Measurements from ENCODE around the gene KRTAP10-11. TPM values are rescaled to one million over a fixed set of nuclear protein-coding genes. Genes with fewer than 3 reads are reported as not detected.

Gene KRTAP10-11
- total RNA-seq, 1 experiment from 2014 or later = not detected

DNA sequence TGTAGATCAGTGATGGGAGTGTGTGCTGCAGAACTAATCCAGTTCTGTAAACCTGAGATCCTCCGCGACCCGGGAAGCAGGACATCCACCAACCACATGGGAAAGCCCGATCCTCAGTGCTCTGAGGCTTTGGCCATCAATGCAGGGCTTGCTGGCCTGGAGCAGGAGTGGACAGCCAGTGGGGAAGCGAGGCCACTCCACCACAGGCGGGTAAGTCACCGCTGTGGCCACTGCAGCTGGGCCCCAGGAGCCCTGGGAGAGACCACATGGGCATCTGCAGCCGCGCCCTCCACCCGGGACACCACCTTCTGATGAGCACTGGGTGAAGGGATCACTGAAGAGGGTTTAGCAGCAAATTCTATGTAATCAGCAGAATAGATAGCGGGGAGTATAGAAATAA lies 34.9 kb downstream of the KRTAP10-11 start:
- Mint-ChIP-seq H3K27me3 (ENCODE audit: low read depth) (peaks cover 5% of the 10 kb centered on the region; the same call in 1 of the 2 replicates), H3K4me3 (no peak overlapping the region), H3K36me3 (no peaks in the 10 kb centered on the region), H3K27ac (no peak overlapping the region), H3K4me1 (peaks cover 3% of the 10 kb centered on the region), H3K9me3 (no peaks in the 10 kb centered on the region)
- TF ChIP-seq, protein P1, sequence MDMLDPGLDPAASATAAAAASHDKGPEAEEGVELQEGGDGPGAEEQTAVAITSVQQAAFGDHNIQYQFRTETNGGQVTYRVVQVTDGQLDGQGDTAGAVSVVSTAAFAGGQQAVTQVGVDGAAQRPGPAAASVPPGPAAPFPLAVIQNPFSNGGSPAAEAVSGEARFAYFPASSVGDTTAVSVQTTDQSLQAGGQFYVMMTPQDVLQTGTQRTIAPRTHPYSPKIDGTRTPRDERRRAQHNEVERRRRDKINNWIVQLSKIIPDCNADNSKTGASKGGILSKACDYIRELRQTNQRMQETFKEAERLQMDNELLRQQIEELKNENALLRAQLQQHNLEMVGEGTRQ (CRISPR knock-in tag; IDR thresholded peaks at IDR 0.05) = no peak
- no peak for TF ChIP-seq ZNF396 (CRISPR knock-in tag; IDR thresholded peaks at IDR 0.05; ENCODE audit: borderline replicate concordance)
- ChIA-PET CTCF (no interaction called here), POLR2A (no interaction called here)
- ATAC-seq (no peak), DNase-seq (ENCODE audit: low spot score) (no peak)

DNA sequence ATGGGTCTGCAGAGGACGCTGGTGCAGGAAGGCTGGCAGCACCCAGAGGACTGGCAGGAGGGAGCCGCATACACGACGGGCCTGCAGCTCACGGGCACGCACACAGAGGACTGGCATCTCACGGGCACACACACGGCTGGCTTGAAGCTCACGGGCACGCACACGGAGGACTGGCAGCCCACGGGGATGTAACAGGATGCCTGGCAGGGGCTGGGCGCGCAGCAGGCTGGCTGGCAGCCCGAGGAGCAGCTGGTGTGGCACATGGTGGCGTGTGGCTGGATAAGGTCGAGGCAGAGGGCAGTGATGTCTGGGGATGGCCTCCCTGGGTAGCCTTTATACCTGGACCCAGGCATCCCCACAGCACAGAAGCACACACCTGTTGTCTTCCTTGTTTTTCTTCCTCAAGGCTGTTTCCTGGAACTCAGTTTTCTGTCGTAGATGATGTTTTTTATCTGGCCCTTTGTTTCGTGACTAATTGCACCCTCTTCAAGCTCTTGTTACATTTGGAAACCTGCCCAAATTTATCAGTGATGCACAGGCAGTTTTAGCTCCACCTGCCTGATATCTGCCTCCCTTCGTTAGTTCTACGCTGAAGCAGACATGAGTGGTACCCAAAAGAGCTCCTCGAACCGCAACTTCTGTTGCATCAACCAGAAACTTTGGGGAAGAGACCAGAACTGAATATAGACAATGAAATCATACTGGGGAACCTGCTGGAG lies 35.8 kb downstream of the KRTAP10-11 start, which contains the start of gene KRTAP12-1:
Gene KRTAP12-1, minus strand, starts transcription at position 303 of the 719 bp plus-strand sequence. Its CDS starts 40 bp downstream, at position 263.
- CTCF ChIA-PET = no interaction called here
- Mint-ChIP-seq H3K9me3 (no peaks in the 10 kb centered on the region), H3K27me3 (ENCODE audit: low read depth) (peaks cover 6% of the 10 kb centered on the region; the same call in 1 of the 2 replicates), H3K36me3 (no peaks in the 10 kb centered on the region), H3K27ac (no peak within 1 kb of the TSS), H3K4me1 (peaks cover 9% of the 10 kb centered on the region), H3K4me3 (no peak within 1 kb of the TSS)
- ATAC-seq = no peak
- TF ChIP-seq TP53 (CRISPR knock-in tag; IDR thresholded peaks at IDR 0.05) = no peak
- TF ChIP-seq, protein P2, sequence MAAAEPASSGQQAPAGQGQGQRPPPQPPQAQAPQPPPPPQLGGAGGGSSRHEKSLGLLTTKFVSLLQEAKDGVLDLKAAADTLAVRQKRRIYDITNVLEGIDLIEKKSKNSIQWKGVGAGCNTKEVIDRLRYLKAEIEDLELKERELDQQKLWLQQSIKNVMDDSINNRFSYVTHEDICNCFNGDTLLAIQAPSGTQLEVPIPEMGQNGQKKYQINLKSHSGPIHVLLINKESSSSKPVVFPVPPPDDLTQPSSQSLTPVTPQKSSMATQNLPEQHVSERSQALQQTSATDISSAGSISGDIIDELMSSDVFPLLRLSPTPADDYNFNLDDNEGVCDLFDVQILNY (CRISPR knock-in tag; IDR thresholded peaks at IDR 0.05) = no peak
- no peak for TF ChIP-seq ELF4 (CRISPR knock-in tag; IDR thresholded peaks at IDR 0.05; ENCODE audit: low read depth)
- TF ChIP-seq RELA (CRISPR knock-in tag; IDR thresholded peaks at IDR 0.05; ENCODE audit: borderline replicate concordance) = no peak
- TF ChIP-seq ZNF396 (CRISPR knock-in tag; IDR thresholded peaks at IDR 0.05; ENCODE audit: borderline replicate concordance) = no peak
- TF ChIP-seq ZBTB21 (CRISPR knock-in tag; IDR thresholded peaks at IDR 0.05; ENCODE audit: borderline replicate concordance) = no peak
- TF ChIP-seq, protein P3, sequence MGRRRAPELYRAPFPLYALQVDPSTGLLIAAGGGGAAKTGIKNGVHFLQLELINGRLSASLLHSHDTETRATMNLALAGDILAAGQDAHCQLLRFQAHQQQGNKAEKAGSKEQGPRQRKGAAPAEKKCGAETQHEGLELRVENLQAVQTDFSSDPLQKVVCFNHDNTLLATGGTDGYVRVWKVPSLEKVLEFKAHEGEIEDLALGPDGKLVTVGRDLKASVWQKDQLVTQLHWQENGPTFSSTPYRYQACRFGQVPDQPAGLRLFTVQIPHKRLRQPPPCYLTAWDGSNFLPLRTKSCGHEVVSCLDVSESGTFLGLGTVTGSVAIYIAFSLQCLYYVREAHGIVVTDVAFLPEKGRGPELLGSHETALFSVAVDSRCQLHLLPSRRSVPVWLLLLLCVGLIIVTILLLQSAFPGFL (CRISPR knock-in tag; IDR thresholded peaks at IDR 0.05; ENCODE audit: borderline replicate concordance) = no peak
- TF ChIP-seq, protein P4, sequence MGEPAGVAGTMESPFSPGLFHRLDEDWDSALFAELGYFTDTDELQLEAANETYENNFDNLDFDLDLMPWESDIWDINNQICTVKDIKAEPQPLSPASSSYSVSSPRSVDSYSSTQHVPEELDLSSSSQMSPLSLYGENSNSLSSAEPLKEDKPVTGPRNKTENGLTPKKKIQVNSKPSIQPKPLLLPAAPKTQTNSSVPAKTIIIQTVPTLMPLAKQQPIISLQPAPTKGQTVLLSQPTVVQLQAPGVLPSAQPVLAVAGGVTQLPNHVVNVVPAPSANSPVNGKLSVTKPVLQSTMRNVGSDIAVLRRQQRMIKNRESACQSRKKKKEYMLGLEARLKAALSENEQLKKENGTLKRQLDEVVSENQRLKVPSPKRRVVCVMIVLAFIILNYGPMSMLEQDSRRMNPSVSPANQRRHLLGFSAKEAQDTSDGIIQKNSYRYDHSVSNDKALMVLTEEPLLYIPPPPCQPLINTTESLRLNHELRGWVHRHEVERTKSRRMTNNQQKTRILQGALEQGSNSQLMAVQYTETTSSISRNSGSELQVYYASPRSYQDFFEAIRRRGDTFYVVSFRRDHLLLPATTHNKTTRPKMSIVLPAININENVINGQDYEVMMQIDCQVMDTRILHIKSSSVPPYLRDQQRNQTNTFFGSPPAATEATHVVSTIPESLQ (CRISPR knock-in tag; IDR thresholded peaks at IDR 0.05) = no peak
- no peak for TF ChIP-seq FOXJ3 (CRISPR knock-in tag; IDR thresholded peaks at IDR 0.05; ENCODE audit: borderline replicate concordance)
- POLR2A ChIA-PET = no interaction called here
- DNase-seq (ENCODE audit: low spot score) = no peak

DNA sequence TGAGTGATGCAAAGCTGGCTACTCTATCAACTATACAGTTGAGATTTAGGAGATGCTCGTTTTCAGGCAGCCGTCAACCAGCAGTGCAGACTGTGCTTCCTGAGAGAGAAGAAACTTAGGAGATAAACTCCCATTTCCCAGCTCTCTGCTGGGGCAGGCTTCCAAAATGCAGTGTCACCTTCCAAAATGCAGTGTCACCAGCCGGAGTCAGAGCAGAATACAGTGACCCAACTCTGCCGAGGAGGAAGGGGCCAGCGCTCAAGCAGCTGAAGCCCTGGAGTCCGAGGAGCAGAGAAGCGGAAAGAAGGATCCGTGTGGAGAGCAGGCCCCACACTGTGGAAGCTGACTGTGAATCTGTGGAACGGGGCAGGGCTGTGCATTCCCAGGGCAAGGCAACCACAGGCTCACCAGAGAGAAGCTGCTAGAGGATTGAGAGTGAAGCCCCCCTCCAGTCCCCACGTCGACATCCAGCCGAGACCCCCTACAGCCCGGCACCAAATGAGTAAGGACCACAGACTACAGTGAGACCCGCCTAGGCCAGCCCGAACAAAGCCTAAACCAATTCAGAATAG lies 36.5 kb downstream of the KRTAP10-11 start:
- no peaks in the 10 kb centered on the region for H3K9me3 Mint-ChIP-seq
- peaks cover 16% of the 10 kb centered on the region for H3K4me1 Mint-ChIP-seq
- ChIA-PET POLR2A (no interaction called here), CTCF (no interaction called here)
- TF ChIP-seq ZNF121 (CRISPR knock-in tag; IDR thresholded peaks at IDR 0.05) = 0 out of 2 replicates have a peak, but pooled peaks have one; percentile 15
- no peak for TF ChIP-seq RELA (CRISPR knock-in tag; IDR thresholded peaks at IDR 0.05; ENCODE audit: borderline replicate concordance)
- TF ChIP-seq FOXK1 (CRISPR knock-in tag; IDR thresholded peaks at IDR 0.05) = no peak
- TF ChIP-seq, protein P5, sequence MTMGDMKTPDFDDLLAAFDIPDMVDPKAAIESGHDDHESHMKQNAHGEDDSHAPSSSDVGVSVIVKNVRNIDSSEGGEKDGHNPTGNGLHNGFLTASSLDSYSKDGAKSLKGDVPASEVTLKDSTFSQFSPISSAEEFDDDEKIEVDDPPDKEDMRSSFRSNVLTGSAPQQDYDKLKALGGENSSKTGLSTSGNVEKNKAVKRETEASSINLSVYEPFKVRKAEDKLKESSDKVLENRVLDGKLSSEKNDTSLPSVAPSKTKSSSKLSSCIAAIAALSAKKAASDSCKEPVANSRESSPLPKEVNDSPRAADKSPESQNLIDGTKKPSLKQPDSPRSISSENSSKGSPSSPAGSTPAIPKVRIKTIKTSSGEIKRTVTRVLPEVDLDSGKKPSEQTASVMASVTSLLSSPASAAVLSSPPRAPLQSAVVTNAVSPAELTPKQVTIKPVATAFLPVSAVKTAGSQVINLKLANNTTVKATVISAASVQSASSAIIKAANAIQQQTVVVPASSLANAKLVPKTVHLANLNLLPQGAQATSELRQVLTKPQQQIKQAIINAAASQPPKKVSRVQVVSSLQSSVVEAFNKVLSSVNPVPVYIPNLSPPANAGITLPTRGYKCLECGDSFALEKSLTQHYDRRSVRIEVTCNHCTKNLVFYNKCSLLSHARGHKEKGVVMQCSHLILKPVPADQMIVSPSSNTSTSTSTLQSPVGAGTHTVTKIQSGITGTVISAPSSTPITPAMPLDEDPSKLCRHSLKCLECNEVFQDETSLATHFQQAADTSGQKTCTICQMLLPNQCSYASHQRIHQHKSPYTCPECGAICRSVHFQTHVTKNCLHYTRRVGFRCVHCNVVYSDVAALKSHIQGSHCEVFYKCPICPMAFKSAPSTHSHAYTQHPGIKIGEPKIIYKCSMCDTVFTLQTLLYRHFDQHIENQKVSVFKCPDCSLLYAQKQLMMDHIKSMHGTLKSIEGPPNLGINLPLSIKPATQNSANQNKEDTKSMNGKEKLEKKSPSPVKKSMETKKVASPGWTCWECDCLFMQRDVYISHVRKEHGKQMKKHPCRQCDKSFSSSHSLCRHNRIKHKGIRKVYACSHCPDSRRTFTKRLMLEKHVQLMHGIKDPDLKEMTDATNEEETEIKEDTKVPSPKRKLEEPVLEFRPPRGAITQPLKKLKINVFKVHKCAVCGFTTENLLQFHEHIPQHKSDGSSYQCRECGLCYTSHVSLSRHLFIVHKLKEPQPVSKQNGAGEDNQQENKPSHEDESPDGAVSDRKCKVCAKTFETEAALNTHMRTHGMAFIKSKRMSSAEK (CRISPR knock-in tag; IDR thresholded peaks at IDR 0.05; ENCODE audit: borderline replicate concordance) = no peak
- TF ChIP-seq GTF2I (CRISPR knock-in tag; conservative IDR thresholded peaks at IDR 0.05) = no peak
- TF ChIP-seq, protein P6, sequence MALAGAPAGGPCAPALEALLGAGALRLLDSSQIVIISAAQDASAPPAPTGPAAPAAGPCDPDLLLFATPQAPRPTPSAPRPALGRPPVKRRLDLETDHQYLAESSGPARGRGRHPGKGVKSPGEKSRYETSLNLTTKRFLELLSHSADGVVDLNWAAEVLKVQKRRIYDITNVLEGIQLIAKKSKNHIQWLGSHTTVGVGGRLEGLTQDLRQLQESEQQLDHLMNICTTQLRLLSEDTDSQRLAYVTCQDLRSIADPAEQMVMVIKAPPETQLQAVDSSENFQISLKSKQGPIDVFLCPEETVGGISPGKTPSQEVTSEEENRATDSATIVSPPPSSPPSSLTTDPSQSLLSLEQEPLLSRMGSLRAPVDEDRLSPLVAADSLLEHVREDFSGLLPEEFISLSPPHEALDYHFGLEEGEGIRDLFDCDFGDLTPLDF (CRISPR knock-in tag; IDR thresholded peaks at IDR 0.05) = no peak
- TF ChIP-seq IRF2 (CRISPR knock-in tag; IDR thresholded peaks at IDR 0.05; ENCODE audit: borderline replicate concordance, low read depth) = no peak
- TF ChIP-seq ZNF219 (CRISPR knock-in tag; IDR thresholded peaks at IDR 0.05; ENCODE audit: borderline replicate concordance) = no peak
- no peak for TF ChIP-seq TEAD1 (CRISPR knock-in tag; IDR thresholded peaks at IDR 0.05)
- H3K36me3 Mint-ChIP-seq = no peaks in the 10 kb centered on the region
- no peak for ATAC-seq
- H3K4me3 Mint-ChIP-seq = no peak overlapping the region
- H3K27me3 Mint-ChIP-seq (ENCODE audit: low read depth) = peaks cover 6% of the 10 kb centered on the region; the same call in 1 of the 2 replicates
- no peak overlapping the region for H3K27ac Mint-ChIP-seq
- DNase-seq (ENCODE audit: low spot score) = no peak
